ENCODE measurements around the gene GARS1. TPM values are rescaled to one million over a fixed set of nuclear protein-coding genes. Genes with fewer than 3 reads are reported as not detected.

Gene GARS1
- total and polyA plus RNA-seq, 9 of the 15 experiments (the other 6 are each of a cell fraction or from before 2014, with no cell fraction given) = 142 to 769 (median 272) TPM

- POLR2A ChIA-PET = interaction anchor here (0.7 kb wide), 1 partner anchor 76 kb away, joined by 3 read pairs; no protein-coding TSS in a partner anchor
Observed at GRCh38 chr7:30552330-30552729, 42.3 kb upstream of the GARS1 start.

More at GRCh38 chr7:30552330-30552729, 42.3 kb upstream of the GARS1 start:
- no peak for TF ChIP-seq CHD4 (IDR thresholded peaks at IDR 0.05; ENCODE audit: insufficient read depth, insufficient replicate concordance, low read depth, low read length, poor library complexity, severe bottlenecking)
- TF ChIP-seq, protein P1, sequence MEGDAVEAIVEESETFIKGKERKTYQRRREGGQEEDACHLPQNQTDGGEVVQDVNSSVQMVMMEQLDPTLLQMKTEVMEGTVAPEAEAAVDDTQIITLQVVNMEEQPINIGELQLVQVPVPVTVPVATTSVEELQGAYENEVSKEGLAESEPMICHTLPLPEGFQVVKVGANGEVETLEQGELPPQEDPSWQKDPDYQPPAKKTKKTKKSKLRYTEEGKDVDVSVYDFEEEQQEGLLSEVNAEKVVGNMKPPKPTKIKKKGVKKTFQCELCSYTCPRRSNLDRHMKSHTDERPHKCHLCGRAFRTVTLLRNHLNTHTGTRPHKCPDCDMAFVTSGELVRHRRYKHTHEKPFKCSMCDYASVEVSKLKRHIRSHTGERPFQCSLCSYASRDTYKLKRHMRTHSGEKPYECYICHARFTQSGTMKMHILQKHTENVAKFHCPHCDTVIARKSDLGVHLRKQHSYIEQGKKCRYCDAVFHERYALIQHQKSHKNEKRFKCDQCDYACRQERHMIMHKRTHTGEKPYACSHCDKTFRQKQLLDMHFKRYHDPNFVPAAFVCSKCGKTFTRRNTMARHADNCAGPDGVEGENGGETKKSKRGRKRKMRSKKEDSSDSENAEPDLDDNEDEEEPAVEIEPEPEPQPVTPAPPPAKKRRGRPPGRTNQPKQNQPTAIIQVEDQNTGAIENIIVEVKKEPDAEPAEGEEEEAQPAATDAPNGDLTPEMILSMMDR (IDR thresholded peaks at IDR 0.05 in 2 of 3, conservative IDR thresholded peaks at IDR 0.05 in 1 of 3; ENCODE audit: insufficient read depth in 2 of 3, low read depth in 1 of 3, low read length in 3 of 3) = no peak
- TF ChIP-seq, protein P2, sequence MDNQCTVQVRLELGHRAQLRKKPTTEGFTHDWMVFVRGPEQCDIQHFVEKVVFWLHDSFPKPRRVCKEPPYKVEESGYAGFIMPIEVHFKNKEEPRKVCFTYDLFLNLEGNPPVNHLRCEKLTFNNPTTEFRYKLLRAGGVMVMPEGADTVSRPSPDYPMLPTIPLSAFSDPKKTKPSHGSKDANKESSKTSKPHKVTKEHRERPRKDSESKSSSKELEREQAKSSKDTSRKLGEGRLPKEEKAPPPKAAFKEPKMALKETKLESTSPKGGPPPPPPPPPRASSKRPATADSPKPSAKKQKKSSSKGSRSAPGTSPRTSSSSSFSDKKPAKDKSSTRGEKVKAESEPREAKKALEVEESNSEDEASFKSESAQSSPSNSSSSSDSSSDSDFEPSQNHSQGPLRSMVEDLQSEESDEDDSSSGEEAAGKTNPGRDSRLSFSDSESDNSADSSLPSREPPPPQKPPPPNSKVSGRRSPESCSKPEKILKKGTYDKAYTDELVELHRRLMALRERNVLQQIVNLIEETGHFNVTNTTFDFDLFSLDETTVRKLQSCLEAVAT (IDR thresholded peaks at IDR 0.05) = no peak
- no peak for TF ChIP-seq ZNF778 (CRISPR knock-in tag; IDR thresholded peaks at IDR 0.05)
- TF ChIP-seq NR2C2 (CRISPR knock-in tag; IDR thresholded peaks at IDR 0.05) = no peak
- no peak for TF ChIP-seq NR2C2 (tag; IDR thresholded peaks at IDR 0.05)
- WGBS (ENCODE audit: insufficient coverage, low coverage, missing lambda C conversion rate) = 32% methylated on average over 1 of the region's 1 CpG
- BruUV-seq (replicated peaks) = no TSS peak
- CTCF ChIA-PET (ENCODE audit: low intra/inter-chr PET ratio) = no interaction called here
- Histone ChIP-seq H3K9ac (ENCODE audit: insufficient read depth in 1 of 2, low read depth in 2 of 2, low read length in 2 of 2) (no peak overlapping the region), H3K36me3 (ENCODE audit: control insufficient read depth, insufficient read depth, low read length) (no peaks in the 10 kb centered on the region), H3K4me1 (replicated peaks in 1 of 2; ENCODE audit: control insufficient read depth in 2 of 2, insufficient read depth in 2 of 2, low read length in 2 of 2) (peaks cover 0 to 10% of the 10 kb centered on the region in 2 experiments; a peak in 3 of 5 replicates), H3K4me3 (no peak overlapping the region), H3K9me1 (ENCODE audit: control insufficient read depth, insufficient read depth, low read length) (no peaks in the 10 kb centered on the region), H3K4me2 (ENCODE audit: insufficient read depth, low read length) (no peak overlapping the region), H3K27me3 (ENCODE audit: control insufficient read depth in 2 of 2, insufficient read depth in 2 of 2, low read length in 2 of 2) (no peaks in the 10 kb centered on the region), H3K79me2 (ENCODE audit: control insufficient read depth, insufficient read depth, low read length) (no peaks in the 10 kb centered on the region), H3K9me3 (replicated peaks; ENCODE audit: control insufficient read depth, insufficient read depth, low read depth, low read length) (no peaks in the 10 kb centered on the region), H3K27ac (ENCODE audit: extremely low read depth, low read depth, low read length) (no peak overlapping the region), H4K20me1 (replicated peaks; ENCODE audit: control insufficient read depth, insufficient read depth, low read length) (no peaks in the 10 kb centered on the region; the same call in 1 of the 2 replicates), H2AFZ (ENCODE audit: low read depth, low read length) (no peak overlapping the region)
- in situ Hi-C loops (cut with MboI) = no loop called here
- no peak for DNase-seq (ENCODE audit: extremely low read depth in 1 of 4, low spot score in 3 of 4)
- FAIRE-seq = no peak
- no peak for ATAC-seq
- intact Hi-C loops (cut with micrococcal nuclease) = no loop called here
